ENCODE measurements around the gene AHNAK2. TPM values are rescaled to one million over a fixed set of nuclear protein-coding genes. Genes with fewer than 3 reads are reported as not detected.

Gene AHNAK2
- total and polyA plus RNA-seq, 8 donors, result 1.5 to 117 (median 13.5) TPM

DNA sequence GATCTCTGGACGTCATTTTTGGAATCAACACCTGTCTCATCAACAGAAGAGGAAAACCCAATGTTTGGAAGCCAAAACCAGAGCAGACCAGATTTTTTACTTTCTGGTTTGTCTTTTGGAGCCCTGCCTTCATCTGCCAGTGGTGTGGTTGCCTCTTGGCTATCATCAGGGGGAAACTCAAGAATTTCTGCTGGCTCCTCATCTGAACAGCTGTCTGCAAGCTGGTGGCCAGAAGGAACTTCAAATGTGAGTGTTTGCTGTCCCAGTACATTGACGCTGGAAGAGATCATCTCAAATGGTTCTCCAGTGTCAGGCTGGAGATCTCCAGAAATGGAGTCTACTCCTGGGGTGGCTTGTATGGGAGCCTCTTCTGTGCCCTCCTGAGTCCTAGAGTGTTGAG is 39.7 kb downstream of the AHNAK2 start:
- Histone ChIP-seq H3K27ac (no peak overlapping the region), H3K9me3 (no peaks in the 10 kb centered on the region), H3K36me3 (peaks cover 0 to 35% (median 10%) of the 10 kb centered on the region in 4 donors), H3K27me3 (peaks cover 0 to 14% (median 0%) of the 10 kb centered on the region in 3 donors), H3K4me1 (peaks cover 0 to 9% (median 7%) of the 10 kb centered on the region in 4 donors), H3K4me3 (no peak overlapping the region)
- TF ChIP-seq, protein P1, sequence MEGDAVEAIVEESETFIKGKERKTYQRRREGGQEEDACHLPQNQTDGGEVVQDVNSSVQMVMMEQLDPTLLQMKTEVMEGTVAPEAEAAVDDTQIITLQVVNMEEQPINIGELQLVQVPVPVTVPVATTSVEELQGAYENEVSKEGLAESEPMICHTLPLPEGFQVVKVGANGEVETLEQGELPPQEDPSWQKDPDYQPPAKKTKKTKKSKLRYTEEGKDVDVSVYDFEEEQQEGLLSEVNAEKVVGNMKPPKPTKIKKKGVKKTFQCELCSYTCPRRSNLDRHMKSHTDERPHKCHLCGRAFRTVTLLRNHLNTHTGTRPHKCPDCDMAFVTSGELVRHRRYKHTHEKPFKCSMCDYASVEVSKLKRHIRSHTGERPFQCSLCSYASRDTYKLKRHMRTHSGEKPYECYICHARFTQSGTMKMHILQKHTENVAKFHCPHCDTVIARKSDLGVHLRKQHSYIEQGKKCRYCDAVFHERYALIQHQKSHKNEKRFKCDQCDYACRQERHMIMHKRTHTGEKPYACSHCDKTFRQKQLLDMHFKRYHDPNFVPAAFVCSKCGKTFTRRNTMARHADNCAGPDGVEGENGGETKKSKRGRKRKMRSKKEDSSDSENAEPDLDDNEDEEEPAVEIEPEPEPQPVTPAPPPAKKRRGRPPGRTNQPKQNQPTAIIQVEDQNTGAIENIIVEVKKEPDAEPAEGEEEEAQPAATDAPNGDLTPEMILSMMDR (IDR thresholded peaks at IDR 0.05), result no peak
- TF ChIP-seq POLR2A (IDR thresholded peaks at IDR 0.05) (no peak), EP300 (IDR thresholded peaks at IDR 0.05) (no peak), POLR2AphosphoS5 (IDR thresholded peaks at IDR 0.05) (no peak)
- DNase-seq, result no peak
- intact Hi-C loops (cut with DNase I; ENCODE audit: low total_unique reads), result no loop called here
- 61 to 73% (median 70%) methylated on average over 2 of the region's 2 CpGs for WGBS, 5 donors

DNA sequence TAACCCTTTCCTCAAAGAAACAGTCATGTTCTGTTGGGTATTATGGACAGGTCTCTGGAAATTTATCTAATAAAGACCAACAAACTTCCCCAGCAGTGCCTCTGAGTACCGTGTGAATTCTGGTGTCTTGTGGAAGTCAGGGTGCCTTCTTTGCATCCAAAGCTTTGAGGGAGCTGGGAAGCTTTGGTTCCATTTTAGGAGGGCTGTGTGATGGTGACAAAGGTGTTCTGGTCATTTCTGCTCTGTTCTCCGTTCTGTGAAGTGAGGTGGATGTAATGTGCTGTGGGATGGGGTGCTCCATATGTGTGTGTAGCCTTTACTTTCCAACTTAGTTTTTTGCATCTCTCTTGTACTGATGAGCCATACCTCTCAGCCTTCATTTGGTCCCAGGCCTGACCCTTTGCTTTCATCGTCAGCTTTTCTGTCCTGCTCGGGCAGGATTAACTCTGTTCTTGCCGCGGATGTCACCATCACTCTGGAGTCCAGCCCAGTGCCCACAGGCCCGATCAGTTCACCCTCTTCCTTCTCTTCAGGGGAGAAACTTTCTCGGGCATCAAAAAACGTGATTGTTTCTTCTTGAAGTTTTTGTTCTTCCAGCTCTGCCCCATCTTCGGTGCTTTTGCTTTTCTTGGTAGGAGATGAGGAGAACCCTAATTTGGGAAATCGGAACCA is 40.3 kb downstream of the AHNAK2 start:
- WGBS, 5 donors, result 70 to 79% (median 76%) methylated on average over 11 of the region's 11 CpGs
- H3K27ac ChIP-seq, result no peak overlapping the region
- H3K27me3 ChIP-seq, result peaks cover 0 to 20% (median 6%) of the 10 kb centered on the region in 3 donors
- no peak for TF ChIP-seq EP300 (IDR thresholded peaks at IDR 0.05)
- no peak overlapping the region for H3K4me3 ChIP-seq
- H3K9me3 ChIP-seq, result no peaks in the 10 kb centered on the region
- intact Hi-C loops (cut with DNase I; ENCODE audit: low total_unique reads), result no loop called here
- no peak for DNase-seq
- peaks cover under 1 to 14% (median 13%) of the 10 kb centered on the region in 4 donors for H3K4me1 ChIP-seq
- H3K36me3 ChIP-seq, result peaks cover 0 to 34% (median 7%) of the 10 kb centered on the region in 4 donors

DNA sequence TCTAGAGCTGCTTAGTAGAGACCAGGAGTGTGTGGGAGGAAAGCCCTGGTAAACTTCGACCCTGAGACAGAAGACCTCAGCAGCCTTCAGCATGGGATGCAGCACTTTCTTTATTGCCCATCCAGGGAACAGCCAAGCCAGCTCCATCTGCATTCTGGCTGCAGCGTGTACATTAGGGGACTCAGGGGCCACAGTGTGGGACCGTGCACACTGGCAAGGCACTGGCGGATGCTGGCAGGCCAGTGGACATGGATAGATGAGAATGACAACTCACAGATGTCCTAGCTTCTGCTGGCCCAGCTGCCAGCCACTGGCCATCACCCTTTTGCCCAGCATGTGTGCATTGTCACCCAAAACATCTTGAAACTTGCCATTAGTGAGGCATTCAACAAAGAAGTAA is 41.0 kb downstream of the AHNAK2 start:
- intact Hi-C loops (cut with DNase I; ENCODE audit: low total_unique reads), result no loop called here
- DNase-seq, result no peak

DNA sequence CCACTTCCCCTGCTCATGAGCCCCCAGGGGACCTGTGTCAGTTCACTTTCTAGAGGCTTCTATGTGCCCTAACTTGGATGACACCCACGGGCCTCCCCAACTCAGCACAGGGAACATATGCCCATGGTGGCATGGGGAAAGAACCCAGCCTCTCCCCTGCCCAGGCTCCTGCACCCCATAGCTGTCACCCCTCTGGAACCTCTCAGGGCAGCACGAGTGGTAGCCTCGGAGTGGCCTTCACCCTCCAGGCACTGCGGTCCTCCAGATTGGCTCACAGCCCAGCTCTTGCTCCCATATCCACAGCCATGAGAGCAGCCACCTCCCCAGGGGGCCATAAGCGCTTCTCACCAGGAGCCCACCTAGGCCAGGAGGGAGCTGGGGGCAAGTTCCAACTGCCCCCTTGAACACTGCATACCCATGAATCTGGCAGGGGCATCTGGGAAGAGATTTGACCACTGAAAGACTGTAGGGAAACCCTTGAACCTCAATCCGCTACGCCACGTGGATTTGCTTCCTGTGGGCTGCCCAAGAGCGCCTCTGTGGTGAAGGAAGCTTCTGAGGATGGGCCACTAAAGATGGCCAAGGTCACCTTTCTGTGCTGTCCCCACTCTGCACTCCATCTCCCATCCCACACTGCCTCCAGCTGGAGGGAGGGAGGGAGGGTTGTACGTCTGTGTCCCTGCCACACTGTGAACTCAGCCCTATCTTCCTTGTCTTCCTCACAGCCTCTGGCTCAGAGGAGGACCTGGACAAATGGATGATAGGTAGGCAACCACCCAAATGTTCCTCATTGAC is 41.6 kb downstream of the AHNAK2 start:
- H3K4me3 ChIP-seq, result no peak overlapping the region
- WGBS, 5 donors, result 63 to 87% (median 72%) methylated on average over 6 to 10 of the region's 10 CpGs
- H3K27me3 ChIP-seq, result peaks cover 0 to 32% (median 12%) of the 10 kb centered on the region in 3 donors
- DNase-seq, result no peak
- peaks cover 0 to 22% (median 2%) of the 10 kb centered on the region in 4 donors for H3K36me3 ChIP-seq
- H3K4me1 ChIP-seq, result peaks cover 11 to 26% (median 25%) of the 10 kb centered on the region in 4 donors
- no peak overlapping the region for H3K27ac ChIP-seq
- H3K9me3 ChIP-seq, result no peaks in the 10 kb centered on the region
- intact Hi-C loops (cut with DNase I; ENCODE audit: low total_unique reads), result no loop called here
- TF ChIP-seq, protein P1 (IDR thresholded peaks at IDR 0.05), result no peak
- TF ChIP-seq EP300 (IDR thresholded peaks at IDR 0.05) (no peak), POLR2AphosphoS5 (IDR thresholded peaks at IDR 0.05) (no peak), POLR2A (IDR thresholded peaks at IDR 0.05) (no peak)

More for the DNA sequence above, 41.0 kb downstream of the AHNAK2 start:
- TF ChIP-seq, protein P1 (IDR thresholded peaks at IDR 0.05), result no peak
- TF ChIP-seq POLR2AphosphoS5 (IDR thresholded peaks at IDR 0.05), result no peak
- TF ChIP-seq EP300 (IDR thresholded peaks at IDR 0.05), result no peak
- no peak for TF ChIP-seq POLR2A (IDR thresholded peaks at IDR 0.05)
- Histone ChIP-seq H3K4me1 (peaks cover 8 to 20% (median 20%) of the 10 kb centered on the region in 4 donors), H3K4me3 (no peak overlapping the region), H3K27me3 (peaks cover 0 to 26% (median 12%) of the 10 kb centered on the region in 3 donors), H3K27ac (no peak overlapping the region), H3K36me3 (peaks cover 0 to 28% (median 4%) of the 10 kb centered on the region in 4 donors), H3K9me3 (no peaks in the 10 kb centered on the region)
- 77 to 88% (median 82%) methylated on average over 4 of the region's 4 CpGs for WGBS, 5 donors
